HT1080 (cell line): ENCODE results near the gene NLRP10. TPM values are rescaled to one million over a fixed set of nuclear protein-coding genes. Genes with fewer than 3 reads are reported as not detected.
"Not testable (repeated sequence)": the region's sequence is repeated elsewhere in the genome, so short reads cannot be mapped to it uniquely, and the experiment has no call there.

ENCODE experiments used
- DNase-seq: peaks from one replicate; pipeline ENCODE4 v3.0.0-alpha.2; 2015; ENCODE audit warnings: low read depth
- polyA plus RNA-seq, 2 experiments: library from polyadenylated mRNA; depleted of rRNA; stranded (reverse); fragments of >200 nt; gene quantifications; 2 replicates each; pipeline ENCODE4 v1.2.3, GENCODE V29; 2015
- total RNA-seq: library from RNA; depleted of rRNA; stranded (reverse); fragments of >200 nt; shearing (Covaris generic); gene quantifications from 2 replicates; pipeline ENCODE4 v1.2.3, GENCODE V29; 2014; rRNA removed

NLRP10 gene, protein sequence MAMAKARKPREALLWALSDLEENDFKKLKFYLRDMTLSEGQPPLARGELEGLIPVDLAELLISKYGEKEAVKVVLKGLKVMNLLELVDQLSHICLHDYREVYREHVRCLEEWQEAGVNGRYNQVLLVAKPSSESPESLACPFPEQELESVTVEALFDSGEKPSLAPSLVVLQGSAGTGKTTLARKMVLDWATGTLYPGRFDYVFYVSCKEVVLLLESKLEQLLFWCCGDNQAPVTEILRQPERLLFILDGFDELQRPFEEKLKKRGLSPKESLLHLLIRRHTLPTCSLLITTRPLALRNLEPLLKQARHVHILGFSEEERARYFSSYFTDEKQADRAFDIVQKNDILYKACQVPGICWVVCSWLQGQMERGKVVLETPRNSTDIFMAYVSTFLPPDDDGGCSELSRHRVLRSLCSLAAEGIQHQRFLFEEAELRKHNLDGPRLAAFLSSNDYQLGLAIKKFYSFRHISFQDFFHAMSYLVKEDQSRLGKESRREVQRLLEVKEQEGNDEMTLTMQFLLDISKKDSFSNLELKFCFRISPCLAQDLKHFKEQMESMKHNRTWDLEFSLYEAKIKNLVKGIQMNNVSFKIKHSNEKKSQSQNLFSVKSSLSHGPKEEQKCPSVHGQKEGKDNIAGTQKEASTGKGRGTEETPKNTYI
- total RNA-seq: 0.16 and 0.17 TPM in 2 replicates
- 0.19 and 1.3 TPM in 2 replicates for polyA plus RNA-seq (2015; cell fraction: cytosol; rRNA removed)
- 0.16 and 0.27 TPM in 2 replicates for polyA plus RNA-seq (2015; cell fraction: nucleus; rRNA removed)

DNA sequence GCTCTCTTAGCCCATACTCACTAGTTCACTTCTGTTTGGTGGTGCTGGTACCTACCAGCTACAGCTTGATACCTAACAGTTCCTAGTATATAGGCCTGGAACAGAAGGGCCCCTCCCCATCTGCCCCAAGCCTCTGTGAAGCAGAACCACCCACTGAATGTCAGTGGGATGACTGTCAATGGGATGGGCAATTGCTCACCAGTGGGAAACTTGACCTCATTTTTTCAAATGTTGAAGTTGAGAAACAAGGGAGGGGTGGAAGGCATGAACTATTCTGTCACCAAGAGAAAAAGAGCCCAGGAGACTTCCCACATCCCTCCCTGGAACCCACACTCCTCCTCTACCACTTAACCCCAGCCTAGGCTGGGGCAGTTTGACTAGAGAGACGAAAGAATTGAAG is at the start of gene NLRP10:
Gene NLRP10 (minus strand): TSS at position 62 of the 400 bp plus-strand sequence. CDS start 1,952 bp downstream, outside the sequence.
- peak; percentile 26 for DNase-seq

DNA sequence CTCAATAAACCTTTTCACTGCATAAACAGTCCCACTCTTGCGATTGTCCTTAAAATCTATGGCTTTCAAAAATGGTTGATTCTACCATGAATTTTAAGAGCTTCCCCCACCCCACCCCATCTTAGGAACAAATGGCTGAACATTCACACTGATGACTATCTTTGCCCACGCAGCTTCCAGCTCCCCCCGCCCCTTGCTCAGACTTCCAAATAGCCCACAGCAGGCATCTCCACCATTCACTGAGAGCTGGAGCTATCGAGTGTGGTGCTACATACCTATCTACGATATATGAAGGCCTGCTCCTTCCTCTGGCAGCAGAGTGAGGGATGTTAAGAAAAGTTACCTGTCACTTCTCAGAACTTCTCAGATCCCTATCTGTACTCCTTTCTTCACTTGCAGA is 48.6 kb upstream of the NLRP10 start:
- DNase-seq: no peak

DNA sequence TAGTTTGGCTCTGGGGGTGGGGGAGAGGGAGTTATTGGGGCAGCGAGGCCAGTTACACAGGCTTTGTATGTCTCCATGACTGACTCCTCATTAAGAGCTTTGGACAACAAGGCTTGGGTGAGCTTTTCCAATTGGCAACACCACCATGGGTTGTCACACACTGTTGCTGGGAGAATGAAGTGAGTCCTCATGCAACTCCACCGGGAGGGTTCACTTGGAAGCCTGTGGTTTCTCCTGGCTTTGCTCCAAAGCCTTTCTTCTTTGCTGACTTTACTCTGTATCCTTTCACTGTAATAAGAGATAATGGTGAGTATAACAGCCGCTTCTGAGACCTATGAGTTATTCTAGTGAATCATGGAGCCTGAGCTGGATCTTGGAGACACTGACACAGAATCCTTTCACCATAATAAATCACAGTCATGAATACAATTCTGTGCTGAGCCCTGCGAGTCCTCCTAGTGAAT is 46.8 kb upstream of the NLRP10 start:
- peak; percentile 93 for DNase-seq

DNA sequence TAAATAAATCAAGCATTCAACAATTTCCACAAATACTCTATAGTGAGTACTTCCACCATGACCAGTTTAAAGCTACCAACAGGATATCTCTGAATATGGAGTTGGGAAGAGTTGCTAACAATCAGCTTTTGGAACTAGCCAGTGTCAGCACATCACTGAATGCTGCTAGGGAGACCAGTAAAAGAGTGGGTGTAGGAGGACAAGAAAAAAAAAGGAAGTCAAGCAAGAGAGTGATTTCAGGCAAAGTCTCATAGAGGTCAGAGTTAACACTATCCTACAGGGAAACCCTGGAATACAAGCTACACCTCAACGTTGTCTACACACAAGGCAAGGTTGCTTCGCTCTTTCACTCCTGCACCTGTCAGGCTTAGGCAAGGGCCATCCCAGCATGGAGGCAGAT is 46.1 kb upstream of the NLRP10 start:
- DNase-seq: no peak

DNA sequence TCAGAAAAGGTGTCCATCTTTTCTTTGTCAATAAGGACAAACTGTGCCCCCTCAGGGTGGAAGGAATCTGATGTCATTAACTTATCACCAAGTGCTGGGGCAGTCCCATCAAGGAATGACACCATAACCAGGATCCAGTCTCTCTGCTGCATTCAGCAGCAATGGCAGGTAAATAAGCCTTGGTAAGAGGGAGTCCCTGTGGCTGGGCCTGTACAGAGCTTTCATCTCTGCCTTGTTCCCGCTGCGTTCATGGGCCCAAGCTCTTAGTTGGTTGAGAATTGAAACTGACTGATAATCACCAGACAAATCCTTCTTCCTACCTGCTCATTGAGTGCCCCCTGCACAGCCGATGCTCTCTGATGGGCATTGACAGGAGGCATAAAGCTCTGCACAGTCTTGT is 44.6 kb upstream of the NLRP10 start:
- no peak for DNase-seq

DNA sequence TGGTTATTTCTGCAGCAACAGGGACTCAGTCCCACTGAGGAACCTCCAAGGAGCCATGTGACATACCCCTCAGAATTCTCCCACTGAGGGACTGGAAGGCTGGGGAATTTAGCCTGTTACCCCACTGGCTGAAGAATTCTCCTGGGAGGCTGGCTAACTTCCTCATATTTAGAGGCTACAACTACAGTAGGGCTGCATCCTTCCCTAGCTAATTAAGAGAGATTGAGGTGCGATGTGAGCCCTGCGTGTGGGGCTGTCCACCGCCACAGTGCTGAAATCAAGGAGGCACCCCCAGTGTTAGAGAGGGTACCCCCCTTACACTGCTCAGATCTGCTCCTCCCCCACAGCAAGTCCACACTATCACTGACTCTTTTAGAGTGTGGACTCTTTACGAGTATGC is 43.0 kb upstream of the NLRP10 start:
- no peak for DNase-seq

DNA sequence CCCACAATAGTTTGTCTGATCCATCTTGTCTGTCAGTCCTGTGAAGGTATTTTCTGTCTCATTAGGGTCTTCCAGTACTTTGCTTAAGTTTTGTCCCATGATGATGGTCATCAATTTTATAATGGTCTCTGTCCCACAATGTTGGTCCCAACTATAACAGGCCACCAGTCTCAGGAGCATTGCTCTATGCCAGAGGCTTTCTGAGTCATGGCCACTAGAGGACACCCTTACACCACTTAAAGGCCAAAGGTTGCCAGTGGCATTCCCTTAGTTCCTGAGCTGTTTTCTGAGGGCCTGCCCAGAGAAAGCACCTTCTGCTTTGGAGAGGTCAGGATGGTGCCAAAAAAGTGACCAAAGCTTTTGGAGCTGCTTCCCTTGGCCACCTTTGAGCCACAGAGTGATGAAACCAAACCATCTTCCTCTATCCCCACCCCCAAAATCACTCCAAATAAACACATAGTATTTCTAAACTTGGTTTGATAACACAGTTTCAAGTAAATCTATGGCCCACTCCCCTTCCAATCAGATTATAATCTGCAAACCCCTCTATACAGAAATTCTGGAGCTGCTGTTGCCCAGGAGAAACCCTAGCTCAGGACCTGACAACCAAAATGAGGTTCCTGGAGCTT is 41.2 kb upstream of the NLRP10 start:
- peak; percentile 37 for DNase-seq

DNA sequence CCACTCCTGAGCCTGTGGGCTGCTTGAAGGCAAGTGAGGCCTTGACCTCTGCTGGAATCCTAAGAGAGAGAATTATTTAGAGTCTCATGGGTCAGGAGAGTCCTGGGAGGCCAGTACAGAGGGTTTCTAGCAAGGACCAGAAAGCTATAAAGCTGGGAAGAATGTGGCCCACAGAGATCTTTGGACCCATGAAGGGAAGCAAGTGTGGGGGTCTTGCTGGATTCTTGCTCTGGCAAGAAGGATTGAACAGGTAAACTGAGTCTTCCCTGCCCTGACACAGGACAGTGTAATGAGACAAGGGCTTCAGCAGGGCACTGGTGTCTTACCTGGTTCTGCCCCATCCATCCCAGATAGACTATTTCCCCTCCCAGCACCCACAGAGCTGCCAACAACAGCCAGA is 40.3 kb upstream of the NLRP10 start:
- no peak for DNase-seq

DNA sequence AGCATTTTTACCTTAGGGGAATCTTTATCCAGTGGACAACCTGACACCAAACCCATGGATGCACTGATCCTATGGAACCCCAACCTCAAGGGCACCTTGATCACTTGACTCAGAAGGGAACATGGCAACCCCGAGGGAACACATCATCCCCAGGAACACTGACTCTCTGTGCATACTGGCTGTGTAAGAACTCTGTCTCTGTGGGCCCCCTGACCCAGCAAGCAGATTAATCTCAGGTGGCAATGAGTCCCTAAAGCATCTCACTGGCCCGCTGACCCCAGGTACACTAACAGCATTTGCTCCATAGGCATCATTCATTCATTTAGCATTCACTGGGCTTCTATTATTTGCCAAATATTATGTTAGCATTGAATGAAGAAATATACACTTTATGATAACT is 38.8 kb upstream of the NLRP10 start:
- no peak for DNase-seq

DNA sequence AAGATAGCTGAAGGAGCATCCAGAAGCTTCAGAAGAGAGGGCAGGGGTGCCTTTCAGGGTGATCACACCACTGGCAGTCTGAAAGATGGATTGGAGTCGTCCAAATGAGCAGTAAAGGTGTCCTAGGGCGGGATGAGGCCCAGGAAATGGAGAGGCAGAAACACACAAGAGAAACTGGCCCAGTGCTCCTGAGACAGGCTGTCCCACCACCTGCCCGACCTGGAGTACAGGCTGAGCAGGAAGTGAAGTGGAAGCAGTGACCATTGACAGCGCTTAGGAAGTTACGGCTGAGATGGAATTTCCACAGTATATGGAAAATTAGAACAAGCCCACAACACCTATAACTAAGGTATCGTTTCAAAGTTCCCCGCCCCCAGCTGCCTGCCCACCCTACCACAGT is 37.9 kb upstream of the NLRP10 start:
- DNase-seq: no peak

DNA sequence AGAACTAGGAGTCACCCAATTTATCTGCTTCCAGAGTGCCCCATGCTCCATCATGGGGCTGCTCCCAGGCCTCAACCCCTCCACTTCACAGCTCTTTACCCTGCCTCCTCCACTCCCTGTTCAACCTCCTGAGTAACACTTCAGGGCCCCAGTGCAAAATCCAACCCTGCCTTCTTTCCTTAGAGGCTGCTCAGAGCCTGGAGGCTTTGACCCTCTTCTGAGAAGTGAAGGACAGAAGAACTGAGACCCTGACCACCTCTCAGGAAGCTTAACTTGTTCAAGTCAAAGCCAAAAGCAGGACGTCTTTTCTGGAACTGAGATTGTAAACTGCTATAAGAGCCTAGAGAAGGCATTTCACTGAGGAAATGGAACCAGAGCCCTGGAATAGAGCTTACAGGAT is 37.4 kb upstream of the NLRP10 start:
- DNase-seq: no peak

DNA sequence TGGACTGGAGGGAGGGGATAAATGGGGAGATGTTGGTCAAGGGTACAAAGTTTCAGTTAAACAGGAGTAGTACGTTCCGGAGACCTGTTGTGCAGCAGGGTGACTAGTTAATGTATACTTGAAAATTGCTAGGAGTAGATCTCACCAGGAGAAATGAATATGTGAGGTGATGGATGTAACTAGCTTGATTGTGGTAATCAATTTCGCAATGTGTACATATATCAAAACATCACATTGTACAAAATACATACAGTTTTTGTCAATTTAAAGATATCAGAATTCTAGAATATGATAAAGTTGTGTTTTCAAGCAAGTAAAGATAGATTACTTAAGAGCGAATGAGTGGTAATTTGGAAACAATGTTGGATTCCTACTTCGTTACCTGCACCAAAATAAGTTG is 35.1 kb upstream of the NLRP10 start:
- no peak for DNase-seq

DNA sequence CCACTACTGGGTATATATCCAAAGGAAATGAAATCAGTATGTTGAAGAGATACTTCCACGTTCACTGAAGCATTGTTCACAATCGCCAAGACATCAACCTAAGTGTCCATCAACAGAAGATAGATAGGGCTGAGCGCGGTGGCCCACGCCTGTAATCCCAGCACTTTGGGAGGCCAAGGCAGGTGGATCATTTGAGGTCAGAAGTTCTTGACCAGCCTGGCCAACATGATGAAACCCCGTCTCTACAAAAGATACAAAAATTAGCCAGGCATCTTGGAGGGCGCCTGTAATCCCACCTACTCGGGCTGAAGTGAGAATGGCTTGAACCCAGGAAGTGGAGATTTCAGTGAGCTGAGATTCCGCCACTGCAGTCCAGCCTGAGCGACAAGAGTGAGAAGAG is 34.5 kb upstream of the NLRP10 start:
- no peak for DNase-seq

DNA sequence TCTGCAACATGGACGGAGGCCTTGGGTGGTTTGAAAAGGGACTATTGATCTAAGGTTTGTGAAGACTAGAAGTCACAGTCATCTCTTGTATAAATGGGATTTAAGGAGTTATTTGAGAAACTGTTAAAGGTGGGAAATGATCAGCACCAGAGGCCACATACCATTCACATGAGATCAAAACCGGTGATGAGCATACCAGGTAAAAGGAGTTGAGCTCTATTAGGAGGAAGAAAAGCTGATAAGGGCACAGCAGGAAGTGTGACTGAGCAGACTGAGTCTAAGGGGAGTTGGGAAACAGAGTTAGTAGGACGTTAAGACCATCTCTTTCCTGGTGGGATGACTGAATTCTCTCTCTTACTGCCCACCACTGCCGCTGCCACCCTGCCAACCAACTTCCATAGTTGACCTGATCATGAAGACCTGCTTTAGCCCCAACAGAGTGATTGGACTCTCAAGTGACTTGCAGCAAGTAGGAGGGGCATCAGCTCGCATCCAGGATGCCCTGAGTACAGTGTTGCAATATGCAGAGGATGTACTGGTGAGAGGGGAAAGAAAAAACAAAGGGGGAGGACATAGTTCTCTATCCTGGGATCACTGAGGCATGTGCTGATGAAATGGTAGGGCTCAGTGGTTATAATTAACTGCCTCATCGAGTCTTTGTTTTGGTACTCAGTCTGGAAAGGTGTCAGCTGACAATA is 29.5 kb upstream of the NLRP10 start:
- DNase-seq: no peak

DNA sequence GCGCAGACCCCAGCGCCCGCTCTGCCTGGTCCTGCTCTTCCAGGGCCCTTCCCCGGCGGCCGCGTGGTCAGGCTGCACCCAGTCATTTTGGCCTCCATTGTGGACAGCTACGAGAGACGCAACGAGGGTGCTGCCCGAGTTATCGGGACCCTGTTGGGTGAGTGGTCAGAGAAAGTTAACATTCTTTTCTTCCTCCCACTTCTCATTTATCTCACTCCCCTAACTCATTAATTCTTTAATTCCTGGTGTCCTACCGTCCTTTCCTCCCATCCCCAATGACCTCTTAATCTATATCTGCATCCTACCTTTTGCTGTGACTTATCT is 22.3 kb upstream of the NLRP10 start:
- not testable (repeated sequence) for DNase-seq

DNA sequence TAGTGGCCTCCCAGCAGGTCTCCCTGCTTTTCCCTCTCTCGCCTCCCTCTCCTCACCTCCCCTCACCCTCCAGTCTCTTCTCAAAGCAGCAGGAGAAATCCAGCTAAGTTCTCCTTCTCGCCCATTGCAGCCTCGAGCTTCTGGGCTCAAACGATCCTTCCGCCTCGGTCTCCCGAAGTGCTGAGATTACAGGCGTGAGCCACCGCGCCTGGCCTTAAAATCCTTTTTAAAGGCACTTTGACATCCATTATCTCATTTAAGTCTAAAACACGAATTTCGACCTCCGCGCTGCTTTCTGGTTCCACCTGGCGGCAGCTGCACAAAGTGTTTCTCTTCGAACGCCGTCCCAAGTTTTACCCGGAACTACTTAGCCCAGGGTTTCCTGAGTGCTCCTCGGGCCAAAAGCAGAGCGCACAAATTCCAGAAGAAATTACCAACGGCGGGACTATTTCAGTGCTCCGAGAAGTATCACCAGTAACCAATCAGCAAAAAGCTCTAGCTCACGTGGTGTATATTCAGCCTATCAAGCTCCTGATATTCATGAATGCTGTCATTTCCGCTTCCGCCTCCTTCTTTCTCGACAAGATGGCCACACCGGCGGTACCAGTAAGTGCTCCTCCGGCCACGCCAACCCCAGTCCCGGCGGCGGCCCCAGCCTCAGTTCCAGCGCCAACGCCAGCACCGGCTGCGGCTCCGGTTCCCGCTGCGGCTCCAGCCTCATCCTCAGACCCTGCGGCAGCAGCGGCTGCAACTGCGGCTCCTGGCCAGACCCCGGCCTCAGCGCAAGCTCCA is 21.7 kb upstream of the NLRP10 start, which contains the start of gene EIF3F:
Gene EIF3F (plus strand): TSS at position 570 of the 792 bp plus-strand sequence. CDS start 16 bp downstream, at position 586.
- peak; percentile 98 for DNase-seq

DNA sequence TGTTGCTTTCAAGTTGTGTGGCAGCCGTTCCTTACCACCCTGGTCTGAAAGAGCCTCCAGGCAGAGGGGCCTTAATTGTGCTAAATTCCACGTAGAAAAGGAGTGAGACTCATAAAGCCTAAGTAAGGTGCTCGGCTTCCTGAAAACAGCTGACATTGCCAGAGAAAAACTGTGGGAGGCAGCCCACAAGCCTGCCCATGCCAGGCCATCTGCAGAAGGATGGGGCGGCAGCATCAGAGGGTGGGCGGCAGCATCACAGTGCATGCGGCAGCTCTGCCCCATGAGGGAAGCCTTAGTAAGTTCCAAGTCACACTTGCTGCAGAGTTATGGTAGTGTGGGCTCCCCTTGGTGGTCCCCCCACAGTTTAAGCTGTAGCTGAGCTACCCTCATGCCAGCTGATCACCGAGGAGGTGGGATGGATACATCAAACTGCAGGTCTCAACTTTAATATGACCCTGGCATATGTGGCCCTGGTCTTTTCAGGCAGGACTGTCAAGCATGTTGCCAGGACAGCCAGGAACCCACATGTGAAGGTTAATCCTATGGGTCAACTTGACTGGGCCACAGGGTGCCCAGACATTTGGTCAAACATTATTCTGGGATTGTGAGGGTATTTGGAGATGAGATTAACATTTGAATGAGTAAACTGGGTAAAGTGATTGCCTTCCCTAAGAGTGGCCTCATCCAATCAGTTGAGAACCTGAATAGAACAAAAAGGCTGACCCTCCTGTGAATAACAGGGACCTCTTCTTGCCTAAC is 18.8 kb upstream of the NLRP10 start:
- DNase-seq: no peak

DNA sequence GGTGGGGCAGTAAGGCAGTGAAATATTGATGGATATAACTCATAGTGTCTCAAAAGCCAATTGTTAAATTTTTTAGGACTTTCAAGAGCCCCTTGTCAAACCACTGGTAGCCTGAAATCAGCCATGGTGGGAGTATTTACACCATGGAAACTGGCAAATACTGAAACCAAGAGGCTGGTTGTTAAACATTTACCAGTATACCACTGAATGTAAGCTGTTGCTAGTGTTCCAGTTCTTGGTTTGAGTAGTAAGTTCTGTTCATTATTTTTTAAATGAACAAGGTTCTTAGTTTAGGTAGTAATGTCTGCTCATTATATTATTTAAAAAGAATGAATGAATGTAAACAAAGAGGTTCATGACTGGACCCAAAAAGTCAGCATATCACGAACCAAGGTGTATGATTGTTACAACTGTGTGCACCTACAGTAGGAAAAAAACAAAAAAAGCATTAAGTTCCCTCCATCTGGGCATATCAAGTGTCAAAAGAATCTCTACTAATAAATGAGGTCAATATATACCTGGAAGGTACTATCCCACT is 17.4 kb upstream of the NLRP10 start:
- no peak for DNase-seq

DNA sequence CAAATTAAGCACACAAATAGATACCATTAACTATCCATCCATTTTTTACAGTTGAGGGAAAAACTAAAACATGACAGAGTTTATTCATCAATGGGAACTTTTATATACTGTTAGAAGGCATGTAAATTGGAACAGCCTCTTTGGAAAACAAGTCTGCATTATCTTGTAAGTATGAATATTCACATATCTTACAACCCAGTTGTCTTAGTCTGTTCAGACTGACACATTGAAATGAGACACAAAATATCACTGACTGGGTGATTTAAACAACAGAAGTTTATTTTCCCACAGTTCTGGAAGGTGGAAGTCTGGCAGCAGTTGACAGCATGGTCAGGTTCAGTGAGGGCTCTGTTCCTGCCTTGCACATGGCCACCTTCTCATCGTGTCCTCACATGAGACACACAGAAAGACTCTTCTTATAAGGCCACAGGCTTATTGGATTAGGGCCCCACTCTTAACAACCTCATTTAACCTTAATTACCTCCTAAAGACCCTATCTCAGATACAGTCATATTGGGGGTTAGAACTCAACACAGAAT is 16.4 kb upstream of the NLRP10 start:
- no peak for DNase-seq
